ENCODE results near the gene C17orf58.
"Not testable (repeated sequence)": the region's sequence is repeated elsewhere in the genome, so short reads cannot be mapped to it uniquely, and the experiment has no call there.

The C17orf58 gene

DNA sequence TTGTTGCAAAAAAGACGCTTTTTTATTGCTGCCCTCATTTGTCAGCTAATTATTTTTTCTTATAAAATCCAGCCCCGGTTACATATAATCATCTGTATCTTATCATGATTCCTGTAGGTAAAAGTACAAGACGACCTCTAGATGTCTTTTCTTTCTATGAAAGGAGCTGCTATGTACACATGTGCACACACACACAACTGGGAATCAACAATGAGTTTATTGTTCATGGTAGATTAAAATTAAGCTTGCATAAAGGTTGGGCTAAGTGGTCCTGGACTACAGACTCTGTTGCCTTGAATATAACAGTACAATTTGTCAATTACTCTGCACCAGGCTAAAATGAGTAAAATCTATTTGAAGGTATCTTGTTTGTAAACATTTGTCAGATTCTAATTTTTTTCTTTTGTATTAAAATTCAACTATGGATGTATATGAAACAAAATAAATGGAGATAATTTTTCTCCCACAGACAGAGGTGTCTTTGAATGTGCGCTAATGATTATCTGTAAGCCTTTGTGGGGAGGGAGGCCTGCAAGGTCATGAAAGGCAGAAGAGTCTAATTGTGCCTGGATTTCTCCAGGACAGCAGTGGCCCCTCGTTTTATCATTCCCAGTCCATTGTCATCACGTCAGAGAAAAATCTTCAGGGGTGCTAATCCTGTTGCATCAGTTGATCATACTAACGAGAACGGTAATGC, 13.4 kb downstream of the C17orf58 start:
- no CpG with 5 or more reads among the region's 8 CpGs for WGBS (ENCODE audit: insufficient coverage, insufficient read length)
- H3K4me1 ChIP-seq (ENCODE audit: control insufficient read depth, insufficient read depth, low read length): no peaks in the 10 kb centered on the region

DNA sequence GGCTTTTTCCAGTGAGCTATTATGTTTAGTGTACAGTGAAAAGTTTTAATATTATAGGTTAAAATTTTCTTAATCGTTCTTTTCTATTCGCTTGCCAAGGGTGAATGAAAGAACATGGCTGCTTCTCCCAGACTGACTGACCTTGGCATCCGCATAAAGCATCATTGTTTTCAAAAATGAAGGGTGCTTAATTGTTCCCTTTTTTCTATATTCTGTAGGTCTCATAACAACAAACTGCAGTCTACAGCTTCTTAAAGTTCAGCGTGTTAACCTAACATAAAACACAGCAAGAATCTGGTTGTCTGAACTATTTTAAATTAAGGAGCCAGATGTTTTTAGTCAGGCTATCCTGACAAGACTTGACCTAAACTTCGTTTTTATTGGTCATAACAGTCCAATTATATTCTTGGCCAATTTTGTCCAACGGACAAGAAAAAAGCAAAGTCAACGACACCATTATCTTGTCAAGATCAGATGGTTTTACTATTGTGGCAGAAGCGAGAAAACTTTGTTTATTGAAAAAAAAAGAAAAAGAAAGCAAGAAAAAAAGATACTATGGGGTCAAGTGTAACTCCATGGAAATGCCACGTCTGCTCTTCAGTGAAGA, 14.1 kb downstream of the C17orf58 start:
- DNase-seq (ENCODE audit: low read depth, low spot score): no peak
- H3K36me3 ChIP-seq (ENCODE audit: control insufficient read depth, insufficient read depth, low read length): no peaks in the 10 kb centered on the region; the same call in 1 of the 2 replicates
- no peaks in the 10 kb centered on the region for H3K4me1 ChIP-seq (ENCODE audit: control insufficient read depth, insufficient read depth, low read length)
- H3K4me3 ChIP-seq (ENCODE audit: low read length): no peak overlapping the region
- no CpG with 5 or more reads among the region's 9 CpGs for WGBS (ENCODE audit: insufficient coverage, insufficient read length)
- no peaks in the 10 kb centered on the region for H3K27me3 ChIP-seq (ENCODE audit: control insufficient read depth, insufficient read depth, low read length)
- H3K9me3 ChIP-seq (ENCODE audit: control insufficient read depth, insufficient read depth, low read length): no peaks in the 10 kb centered on the region
- H3K27ac ChIP-seq (ENCODE audit: low read length): no peak overlapping the region

More for the DNA sequence above, 13.4 kb downstream of the C17orf58 start:
- Histone ChIP-seq H3K4me3 (ENCODE audit: low read length) (no peak overlapping the region), H3K27ac (ENCODE audit: low read length) (no peak overlapping the region), H3K27me3 (ENCODE audit: control insufficient read depth, insufficient read depth, low read length) (no peaks in the 10 kb centered on the region), H3K36me3 (ENCODE audit: control insufficient read depth, insufficient read depth, low read length) (no peaks in the 10 kb centered on the region; the same call in 1 of the 2 replicates), H3K9me3 (ENCODE audit: control insufficient read depth, insufficient read depth, low read length) (no peaks in the 10 kb centered on the region)
- DNase-seq (ENCODE audit: low read depth, low spot score): no peak

DNA sequence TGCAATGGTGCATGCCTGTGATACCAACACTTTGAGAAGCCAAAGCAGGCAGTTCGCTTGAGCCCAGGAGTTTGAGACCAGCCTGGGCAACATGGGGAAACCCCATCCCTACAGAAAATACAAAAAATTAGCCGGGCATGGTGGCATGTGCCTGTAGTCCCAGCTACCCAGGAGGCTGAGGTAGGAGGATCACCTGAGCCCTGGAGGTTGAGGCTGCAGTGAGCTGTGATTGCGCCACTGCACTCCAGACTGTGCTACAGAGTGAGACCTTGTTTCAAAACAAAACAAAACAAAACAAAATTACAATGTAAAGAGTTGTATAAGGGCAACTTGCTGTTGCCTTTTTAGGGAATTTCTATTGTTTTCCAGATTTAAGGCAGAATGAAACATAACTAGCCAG, 15.4 kb downstream of the C17orf58 start:
- H3K4me1 ChIP-seq (ENCODE audit: control insufficient read depth, insufficient read depth, low read length); H3K4me3 ChIP-seq (ENCODE audit: low read length); DNase-seq (ENCODE audit: low read depth, low spot score); H3K9me3 ChIP-seq (ENCODE audit: control insufficient read depth, insufficient read depth, low read length); H3K27ac ChIP-seq (ENCODE audit: low read length); H3K27me3 ChIP-seq (ENCODE audit: control insufficient read depth, insufficient read depth, low read length); H3K36me3 ChIP-seq (ENCODE audit: control insufficient read depth, insufficient read depth, low read length): not testable (repeated sequence)
- WGBS (ENCODE audit: insufficient coverage, insufficient read length): no CpG with 5 or more reads among the region's 3 CpGs

DNA sequence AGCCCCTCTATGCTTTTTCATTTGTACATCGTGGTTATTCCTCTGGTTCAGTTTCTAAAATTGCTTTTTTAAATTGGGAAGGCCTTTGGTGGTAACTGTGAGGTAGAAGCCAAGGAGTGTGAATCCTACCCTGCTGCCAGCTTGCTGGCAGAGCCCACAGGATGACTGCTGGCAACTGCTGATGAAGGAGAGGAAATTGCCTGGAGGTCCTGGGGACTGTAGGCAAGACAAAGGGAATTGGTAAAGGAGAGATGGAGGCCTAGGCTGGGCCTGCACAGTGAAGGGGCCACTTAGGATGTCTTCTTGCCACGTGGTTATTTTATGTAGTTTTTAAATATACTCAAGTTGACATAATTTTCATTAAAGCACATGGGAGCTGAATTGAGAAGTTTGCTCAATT, 15.8 kb downstream of the C17orf58 start:
- Histone ChIP-seq H3K27me3 (ENCODE audit: control insufficient read depth, insufficient read depth, low read length) (no peaks in the 10 kb centered on the region), H3K9me3 (ENCODE audit: control insufficient read depth, insufficient read depth, low read length) (no peaks in the 10 kb centered on the region), H3K4me3 (ENCODE audit: low read length) (no peak overlapping the region), H3K27ac (ENCODE audit: low read length) (no peak overlapping the region), H3K4me1 (ENCODE audit: control insufficient read depth, insufficient read depth, low read length) (0 out of 2 replicates have a peak, but pooled peaks cover 1% of the 10 kb centered on the region), H3K36me3 (ENCODE audit: control insufficient read depth, insufficient read depth, low read length) (no peaks in the 10 kb centered on the region; the same call in 1 of the 2 replicates)
- no CpG with 5 or more reads among the region's 2 CpGs for WGBS (ENCODE audit: insufficient coverage, insufficient read length)
- DNase-seq (ENCODE audit: low read depth, low spot score): no peak

DNA sequence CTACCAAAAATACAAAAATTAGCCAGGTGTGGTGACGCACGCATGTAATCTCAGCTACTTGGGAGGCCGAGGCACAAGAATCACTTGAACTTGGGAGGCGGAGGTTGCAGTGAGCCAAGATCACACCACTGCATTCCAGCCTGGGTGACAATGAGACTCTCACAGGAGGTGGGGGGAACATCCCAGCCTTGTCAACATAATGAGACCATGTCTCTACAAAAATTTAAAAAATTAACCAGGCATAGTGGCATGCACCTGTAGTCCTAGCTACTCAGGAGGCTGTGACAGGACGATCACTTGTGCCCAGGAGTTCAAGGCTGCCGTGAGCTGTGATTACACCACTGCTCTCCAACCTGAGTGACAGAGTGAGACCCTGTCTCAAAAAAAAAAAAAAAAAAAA, 20.0 kb downstream of the C17orf58 start:
- H3K36me3 ChIP-seq (ENCODE audit: control insufficient read depth, insufficient read depth, low read length); H3K9me3 ChIP-seq (ENCODE audit: control insufficient read depth, insufficient read depth, low read length); H3K4me1 ChIP-seq (ENCODE audit: control insufficient read depth, insufficient read depth, low read length); H3K27ac ChIP-seq (ENCODE audit: low read length); DNase-seq (ENCODE audit: low read depth, low spot score); H3K4me3 ChIP-seq (ENCODE audit: low read length); H3K27me3 ChIP-seq (ENCODE audit: control insufficient read depth, insufficient read depth, low read length): not testable (repeated sequence)
- WGBS (ENCODE audit: insufficient coverage, insufficient read length): no CpG with 5 or more reads among the region's 6 CpGs

DNA sequence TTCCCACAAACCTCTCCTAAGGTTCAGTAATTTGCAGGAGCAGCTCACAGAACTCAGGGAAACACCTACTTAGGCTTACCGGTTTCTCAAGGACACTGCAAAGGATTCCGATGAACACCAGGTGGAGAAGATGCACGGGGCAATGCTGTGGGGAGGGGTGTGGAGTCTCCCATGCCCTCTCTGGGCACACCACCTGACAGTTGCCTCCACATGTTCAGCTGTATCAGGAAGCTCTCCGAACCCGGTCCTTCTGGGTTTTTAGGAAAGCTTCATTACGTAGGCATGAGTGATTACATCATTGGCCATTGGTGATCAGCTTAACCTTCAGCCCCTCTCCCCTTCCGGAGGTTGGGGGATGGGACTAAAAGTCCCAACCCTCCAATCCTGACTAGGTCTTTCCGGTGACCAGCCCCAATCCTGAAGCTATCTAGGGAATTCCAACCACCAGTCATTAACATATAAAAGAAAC, 21.6 kb downstream of the C17orf58 start:
- whole genome bisulfite sequencing (ENCODE audit: insufficient coverage, insufficient read length): no CpG with 5 or more reads among the region's 8 CpGs
- no peaks in the 10 kb centered on the region for H3K27me3 ChIP-seq (ENCODE audit: control insufficient read depth, insufficient read depth, low read length)
- no peaks in the 10 kb centered on the region; the same call in 1 of the 2 replicates for H3K36me3 ChIP-seq (ENCODE audit: control insufficient read depth, insufficient read depth, low read length)
- 0 out of 2 replicates have a peak, but pooled peaks cover 1% of the 10 kb centered on the region for H3K4me1 ChIP-seq (ENCODE audit: control insufficient read depth, insufficient read depth, low read length)
- peak; percentile 93 for DNase-seq (ENCODE audit: low read depth, low spot score)
- H3K4me3 ChIP-seq (ENCODE audit: low read length): peak overlapping the region; percentile 72; the same call in 1 of the 2 replicates
- no peaks in the 10 kb centered on the region for H3K9me3 ChIP-seq (ENCODE audit: control insufficient read depth, insufficient read depth, low read length)
- H3K27ac ChIP-seq (ENCODE audit: low read length): peak overlapping the region; percentile 52

DNA sequence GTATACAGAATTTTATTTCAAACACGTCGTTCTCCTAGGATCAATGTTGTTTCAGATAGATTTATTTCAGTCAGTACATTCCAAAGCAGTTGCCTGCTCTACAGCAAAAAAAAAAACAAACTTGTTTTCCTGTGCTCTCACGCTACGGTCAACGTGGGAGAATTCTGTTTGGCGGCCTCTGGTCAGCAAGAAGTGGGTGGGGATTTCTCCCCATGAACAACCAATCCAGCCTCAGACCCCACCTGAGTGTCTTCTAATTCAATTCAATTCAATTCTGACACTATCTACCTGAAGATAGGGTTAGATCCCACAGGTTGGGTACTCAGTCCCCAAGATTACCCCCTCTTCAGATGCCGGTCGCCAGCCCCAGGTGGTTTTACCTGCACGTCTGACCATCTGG, 22.1 kb downstream of the C17orf58 start:
- H3K36me3 ChIP-seq (ENCODE audit: control insufficient read depth, insufficient read depth, low read length): no peaks in the 10 kb centered on the region; the same call in 1 of the 2 replicates

DNA sequence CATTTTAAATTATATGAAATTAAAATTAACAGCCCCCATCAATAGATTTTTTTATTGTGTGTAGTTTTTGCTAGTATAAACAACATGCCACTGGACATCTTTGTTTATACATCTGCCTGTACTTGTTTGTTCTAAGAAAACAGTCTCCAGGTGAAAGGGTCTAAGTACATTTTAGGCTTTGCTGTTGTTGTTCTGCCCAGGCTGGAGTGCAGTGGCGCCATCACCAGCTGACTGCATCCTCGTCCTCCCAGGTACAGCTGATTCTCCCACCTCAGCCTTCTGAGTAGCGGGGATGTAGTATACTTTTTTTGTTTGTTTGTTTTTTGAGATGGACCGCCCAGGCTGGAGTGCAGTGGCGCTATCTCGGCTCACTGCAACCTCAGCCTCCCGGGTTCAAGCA, 25.5 kb downstream of the C17orf58 start:
- no peaks in the 10 kb centered on the region for H3K9me3 ChIP-seq (ENCODE audit: control insufficient read depth, insufficient read depth, low read length)
- DNase-seq (ENCODE audit: low read depth, low spot score): no peak
- H3K4me1 ChIP-seq (ENCODE audit: control insufficient read depth, insufficient read depth, low read length): no peaks in the 10 kb centered on the region
- H3K4me3 ChIP-seq (ENCODE audit: low read length): no peak overlapping the region
- H3K27ac ChIP-seq (ENCODE audit: low read length): no peak overlapping the region
- H3K36me3 ChIP-seq (ENCODE audit: control insufficient read depth, insufficient read depth, low read length): peaks cover under 1% of the 10 kb centered on the region; the same call in 1 of the 2 replicates
- no peaks in the 10 kb centered on the region for H3K27me3 ChIP-seq (ENCODE audit: control insufficient read depth, insufficient read depth, low read length)
- no CpG with 5 or more reads among the region's 7 CpGs for WGBS (ENCODE audit: insufficient coverage, insufficient read length)

More for the DNA sequence above, 22.1 kb downstream of the C17orf58 start:
- peak overlapping the region; percentile 52 for H3K27ac ChIP-seq (ENCODE audit: low read length)
- no peaks in the 10 kb centered on the region for H3K27me3 ChIP-seq (ENCODE audit: control insufficient read depth, insufficient read depth, low read length)
- WGBS (ENCODE audit: insufficient coverage, insufficient read length): no CpG with 5 or more reads among the region's 9 CpGs
- peak overlapping the region; percentile 72; the same call in 1 of the 2 replicates for H3K4me3 ChIP-seq (ENCODE audit: low read length)
- 0 out of 2 replicates have a peak, but pooled peaks cover 1% of the 10 kb centered on the region for H3K4me1 ChIP-seq (ENCODE audit: control insufficient read depth, insufficient read depth, low read length)
- no peak for DNase-seq (ENCODE audit: low read depth, low spot score)
- no peaks in the 10 kb centered on the region for H3K9me3 ChIP-seq (ENCODE audit: control insufficient read depth, insufficient read depth, low read length)

DNA sequence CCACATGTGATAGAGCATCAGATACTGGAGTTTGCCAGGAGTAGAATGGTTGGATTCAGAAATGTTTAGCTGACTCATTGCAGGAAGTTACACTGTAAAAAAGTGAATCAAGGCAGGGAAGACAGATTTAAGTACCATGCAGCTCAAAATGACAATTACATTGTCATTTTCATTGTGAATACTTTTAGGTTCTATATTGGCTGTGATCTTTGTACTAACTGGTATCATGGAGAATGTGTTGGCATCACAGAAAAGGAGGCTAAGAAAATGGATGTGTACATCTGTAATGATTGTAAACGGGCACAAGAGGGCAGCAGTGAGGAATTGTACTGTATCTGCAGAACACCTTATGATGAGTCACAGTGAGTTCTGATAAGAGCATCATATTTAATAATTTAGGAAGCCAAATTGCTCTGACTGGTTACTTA, 33.1 kb downstream of the C17orf58 start:
- not testable (repeated sequence) for H3K27me3 ChIP-seq (ENCODE audit: control insufficient read depth, insufficient read depth, low read length); H3K4me1 ChIP-seq (ENCODE audit: control insufficient read depth, insufficient read depth, low read length); H3K27ac ChIP-seq (ENCODE audit: low read length); H3K9me3 ChIP-seq (ENCODE audit: control insufficient read depth, insufficient read depth, low read length); H3K4me3 ChIP-seq (ENCODE audit: low read length)
- no CpG with 5 or more reads among the region's 1 CpG for WGBS (ENCODE audit: insufficient coverage, insufficient read length)
- DNase-seq (ENCODE audit: low read depth, low spot score): peak; percentile 29
- H3K36me3 ChIP-seq (ENCODE audit: control insufficient read depth, insufficient read depth, low read length): peaks cover 13% of the 10 kb centered on the region; the same call in 1 of the 2 replicates

DNA sequence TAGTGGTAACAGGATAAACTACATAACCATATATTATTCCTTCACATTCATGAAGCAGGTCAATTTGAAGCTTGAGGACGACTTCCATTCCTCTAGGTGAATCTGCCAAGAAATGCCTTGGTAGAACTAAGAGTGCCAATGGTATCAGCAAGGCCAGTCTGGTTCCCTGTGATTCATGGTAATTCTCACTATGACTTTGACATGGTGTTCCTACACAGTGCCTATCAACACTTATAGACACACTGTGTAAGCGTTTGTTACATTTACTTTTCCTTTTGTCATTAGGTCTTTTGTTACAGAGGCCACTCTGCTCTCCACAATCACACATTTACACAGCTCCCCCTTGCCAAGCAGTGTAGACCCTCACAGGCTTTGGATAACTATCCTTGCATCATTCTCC, 34.1 kb downstream of the C17orf58 start:
- H3K27ac ChIP-seq (ENCODE audit: low read length): not testable (repeated sequence)

More for the DNA sequence above, 34.1 kb downstream of the C17orf58 start:
- not testable (repeated sequence) for DNase-seq (ENCODE audit: low read depth, low spot score); H3K9me3 ChIP-seq (ENCODE audit: control insufficient read depth, insufficient read depth, low read length); H3K27me3 ChIP-seq (ENCODE audit: control insufficient read depth, insufficient read depth, low read length); H3K4me3 ChIP-seq (ENCODE audit: low read length); H3K4me1 ChIP-seq (ENCODE audit: control insufficient read depth, insufficient read depth, low read length)
- H3K36me3 ChIP-seq (ENCODE audit: control insufficient read depth, insufficient read depth, low read length): peaks cover 13% of the 10 kb centered on the region; the same call in 1 of the 2 replicates
- WGBS (ENCODE audit: insufficient coverage, insufficient read length): no CpG with 5 or more reads among the region's 2 CpGs

Measured in iPS DF 6.9 (cell line).